Measurements from ENCODE around the gene TNFRSF14.
"Not testable (repeated sequence)": the region's sequence is repeated elsewhere in the genome, so short reads cannot be mapped to it uniquely, and the experiment has no call there.

Gene TNFRSF14

DNA sequence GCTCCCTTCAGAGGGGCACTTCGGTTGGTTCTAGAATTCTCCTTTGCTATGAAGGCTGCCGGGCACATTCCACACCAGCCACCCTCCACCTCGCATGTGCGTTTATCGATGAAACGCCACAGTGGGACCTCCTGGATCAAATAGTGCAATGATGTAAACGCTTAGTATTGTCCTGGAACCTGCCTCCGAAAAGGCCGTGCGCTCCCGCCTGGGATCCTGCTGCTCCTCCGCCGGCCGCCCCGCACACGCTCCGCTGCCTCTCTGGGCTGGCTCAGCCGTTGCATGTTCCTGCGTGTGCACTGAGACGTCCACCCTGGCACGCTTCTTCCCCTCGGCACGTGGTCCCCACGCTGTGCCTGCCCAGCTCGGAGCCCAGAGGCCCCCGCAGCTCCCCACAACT is 4.0 kb upstream of the TNFRSF14 start:
- Histone ChIP-seq H3K9ac (ENCODE audit: low read depth, low read length) (no peak overlapping the region), H3K9me3 (ENCODE audit: control insufficient read depth, insufficient read depth, low read length) (no peaks in the 10 kb centered on the region), H3K4me1 (ENCODE audit: control insufficient read depth, insufficient read depth, low read length) (no peaks in the 10 kb centered on the region), H3K4me3 (ENCODE audit: low read depth, low read length) (no peak overlapping the region), H3K27me3 (ENCODE audit: control insufficient read depth, insufficient read depth, low read length) (no peaks in the 10 kb centered on the region), H3K36me3 (ENCODE audit: control insufficient read depth, insufficient read depth, low read length) (no peaks in the 10 kb centered on the region)

- not testable (repeated sequence) for H3K4me1 ChIP-seq (ENCODE audit: control insufficient read depth, insufficient read depth, low read length); H3K27me3 ChIP-seq (ENCODE audit: control insufficient read depth, insufficient read depth, low read length); H3K4me3 ChIP-seq (ENCODE audit: low read depth, low read length); H3K9me3 ChIP-seq (ENCODE audit: control insufficient read depth, insufficient read depth, low read length); H3K9ac ChIP-seq (ENCODE audit: low read depth, low read length); H3K36me3 ChIP-seq (ENCODE audit: control insufficient read depth, insufficient read depth, low read length)
Measured at GRCh38 chr1:2553076-2553475, 3.1 kb upstream of the TNFRSF14 start.

GRCh38 chr1:2553871-2554620 is 2.1 kb upstream of the TNFRSF14 start:
- H3K4me1 ChIP-seq (ENCODE audit: control insufficient read depth, insufficient read depth, low read length) = no peaks in the 10 kb centered on the region
- no peak overlapping the region for H3K9ac ChIP-seq (ENCODE audit: low read depth, low read length)
- H3K4me3 ChIP-seq (ENCODE audit: low read depth, low read length) = no peak overlapping the region
- no peaks in the 10 kb centered on the region for H3K27me3 ChIP-seq (ENCODE audit: control insufficient read depth, insufficient read depth, low read length)
- H3K36me3 ChIP-seq (ENCODE audit: control insufficient read depth, insufficient read depth, low read length) = no peaks in the 10 kb centered on the region
- H3K9me3 ChIP-seq (ENCODE audit: control insufficient read depth, insufficient read depth, low read length) = no peaks in the 10 kb centered on the region

DNA sequence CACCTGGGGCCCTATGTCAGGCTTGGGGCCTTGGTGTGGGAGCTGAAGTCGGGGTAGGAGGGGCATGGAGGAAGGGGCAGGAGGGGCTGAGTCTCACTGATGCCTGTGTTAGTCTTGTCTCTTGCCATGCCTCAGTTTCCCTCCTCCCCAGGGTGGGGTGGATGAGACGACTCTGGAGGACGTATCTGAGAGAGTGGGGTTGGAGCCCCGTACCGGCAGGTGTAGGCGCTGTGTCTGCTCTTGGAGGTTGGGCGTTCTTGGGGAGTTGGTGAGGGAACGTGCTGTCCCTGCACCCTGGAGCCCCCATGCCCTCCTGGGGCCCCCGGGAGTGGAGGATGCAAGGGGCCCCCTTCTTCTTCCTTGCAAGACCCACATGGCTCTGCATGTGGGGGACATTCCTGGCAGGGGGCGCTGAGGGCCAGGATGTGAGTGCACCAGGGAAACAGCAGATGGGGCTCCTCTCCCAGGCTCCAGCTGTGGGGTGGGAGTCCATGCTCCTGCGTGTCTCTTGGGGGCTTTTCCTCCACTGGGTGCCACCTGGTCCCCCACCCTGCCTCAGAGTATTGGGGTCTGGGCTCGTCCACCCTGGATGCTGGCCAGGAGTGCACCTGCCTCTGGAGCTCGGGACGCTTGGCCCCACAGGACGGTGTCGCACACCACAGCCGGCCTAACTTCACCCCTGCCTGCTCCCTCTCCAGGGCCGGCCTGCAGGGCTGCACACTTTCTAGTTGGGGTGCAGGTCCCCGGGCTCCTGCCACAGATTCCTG is 1.4 kb upstream of the TNFRSF14 start:
- Histone ChIP-seq H3K27me3 (ENCODE audit: control insufficient read depth, insufficient read depth, low read length) (no peaks in the 10 kb centered on the region), H3K4me3 (ENCODE audit: low read depth, low read length) (no peak overlapping the region), H3K36me3 (ENCODE audit: control insufficient read depth, insufficient read depth, low read length) (no peaks in the 10 kb centered on the region), H3K9ac (ENCODE audit: low read depth, low read length) (no peak overlapping the region), H3K4me1 (ENCODE audit: control insufficient read depth, insufficient read depth, low read length) (no peaks in the 10 kb centered on the region), H3K9me3 (ENCODE audit: control insufficient read depth, insufficient read depth, low read length) (no peaks in the 10 kb centered on the region)

DNA sequence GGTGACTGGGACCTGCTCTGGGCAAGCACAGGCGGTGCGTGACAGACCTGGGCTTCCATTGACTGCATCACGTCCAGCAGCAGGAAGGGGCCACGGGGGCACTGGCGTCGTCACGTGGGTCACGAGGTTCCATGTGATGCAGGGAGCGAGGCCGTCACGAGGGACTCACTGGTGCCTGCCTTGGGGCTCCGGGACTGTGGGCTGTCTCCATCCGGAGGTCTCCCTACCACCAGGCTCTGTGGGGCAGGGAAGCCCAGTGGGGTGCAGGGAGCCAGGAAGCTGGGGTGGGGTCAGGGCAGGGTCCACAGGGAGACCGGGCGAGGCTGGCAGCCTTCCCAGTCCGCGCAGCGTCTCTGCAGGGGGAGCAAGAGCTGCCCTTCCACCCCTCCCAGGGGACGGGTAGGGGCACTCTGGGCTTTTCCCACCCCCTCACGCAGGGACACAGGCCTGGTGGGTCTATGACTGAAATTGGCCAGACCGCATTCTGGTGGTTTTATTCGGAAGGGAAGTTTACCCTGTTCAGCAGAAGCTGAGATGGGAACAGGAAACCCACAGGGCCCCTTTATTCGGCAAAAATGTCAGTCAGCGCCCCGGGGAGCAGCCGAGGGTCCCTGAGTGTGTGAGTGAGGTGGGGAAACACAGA is 416 bp upstream of the TNFRSF14 start:
- no peaks in the 10 kb centered on the region for H3K9me3 ChIP-seq (ENCODE audit: control insufficient read depth, insufficient read depth, low read length)
- no peaks in the 10 kb centered on the region for H3K36me3 ChIP-seq (ENCODE audit: control insufficient read depth, insufficient read depth, low read length)
- no peaks in the 10 kb centered on the region for H3K27me3 ChIP-seq (ENCODE audit: control insufficient read depth, insufficient read depth, low read length)
- H3K4me3 ChIP-seq (ENCODE audit: low read depth, low read length) = no peak overlapping the region
- H3K9ac ChIP-seq (ENCODE audit: low read depth, low read length) = no peak overlapping the region
- H3K4me1 ChIP-seq (ENCODE audit: control insufficient read depth, insufficient read depth, low read length) = no peaks in the 10 kb centered on the region

- no peaks in the 10 kb centered on the region for H3K4me1 ChIP-seq (ENCODE audit: control insufficient read depth, insufficient read depth, low read length)
- H3K9me3 ChIP-seq (ENCODE audit: control insufficient read depth, insufficient read depth, low read length) = no peaks in the 10 kb centered on the region
- H3K27me3 ChIP-seq (ENCODE audit: control insufficient read depth, insufficient read depth, low read length) = no peaks in the 10 kb centered on the region
- no peak overlapping the region for H3K4me3 ChIP-seq (ENCODE audit: low read depth, low read length)
- H3K36me3 ChIP-seq (ENCODE audit: control insufficient read depth, insufficient read depth, low read length) = no peaks in the 10 kb centered on the region
- H3K9ac ChIP-seq (ENCODE audit: low read depth, low read length) = no peak overlapping the region
Measured at GRCh38 chr1:2556678-2557481, 709 bp downstream of the TNFRSF14 start.

DNA sequence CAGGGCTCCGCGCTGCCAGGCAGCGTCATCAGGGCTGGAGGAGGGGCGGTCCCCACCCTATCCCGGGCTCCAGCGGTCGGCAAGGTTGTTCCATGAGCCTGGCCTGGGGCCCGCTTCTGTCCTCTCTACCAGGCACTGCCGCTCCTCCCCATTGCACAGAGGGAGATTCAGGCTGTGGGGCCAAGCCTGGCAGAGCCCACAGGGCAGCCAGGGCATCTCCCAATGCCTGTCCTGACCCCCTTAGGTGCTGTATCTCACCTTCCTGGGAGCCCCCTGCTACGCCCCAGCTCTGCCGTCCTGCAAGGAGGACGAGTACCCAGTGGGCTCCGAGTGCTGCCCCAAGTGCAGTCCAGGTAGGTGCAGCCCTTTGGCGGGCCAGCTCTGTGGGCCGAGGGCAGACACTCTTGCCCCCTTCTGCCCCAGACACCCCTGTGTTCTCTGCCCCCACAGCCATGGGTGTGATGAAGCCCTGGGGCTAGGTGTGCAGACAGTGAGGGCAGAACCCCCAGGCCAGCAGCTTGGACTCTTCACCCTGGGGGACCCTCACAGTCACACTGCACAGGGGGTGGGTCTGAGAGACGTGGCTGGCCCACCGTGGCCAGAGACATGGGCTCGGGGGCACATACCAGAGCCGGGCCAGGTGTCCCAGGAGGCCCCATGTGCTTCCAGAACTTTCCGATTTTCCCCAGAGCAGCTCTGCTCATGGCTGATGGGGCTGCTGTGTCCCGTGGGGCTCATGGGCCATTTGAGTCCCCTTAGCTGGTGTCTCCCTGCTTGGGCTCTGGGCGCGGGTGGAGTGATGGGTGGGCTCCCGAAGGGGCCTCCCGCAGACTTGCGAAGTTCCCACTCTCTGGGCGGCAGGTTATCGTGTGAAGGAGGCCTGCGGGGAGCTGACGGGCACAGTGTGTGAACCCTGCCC is 1.6 kb downstream of the TNFRSF14 start:
- H3K4me3 ChIP-seq (ENCODE audit: low read depth, low read length) = no peak overlapping the region
- no peaks in the 10 kb centered on the region for H3K36me3 ChIP-seq (ENCODE audit: control insufficient read depth, insufficient read depth, low read length)
- H3K9ac ChIP-seq (ENCODE audit: low read depth, low read length) = no peak overlapping the region
- no peaks in the 10 kb centered on the region for H3K27me3 ChIP-seq (ENCODE audit: control insufficient read depth, insufficient read depth, low read length)
- no peaks in the 10 kb centered on the region for H3K4me1 ChIP-seq (ENCODE audit: control insufficient read depth, insufficient read depth, low read length)
- H3K9me3 ChIP-seq (ENCODE audit: control insufficient read depth, insufficient read depth, low read length) = no peaks in the 10 kb centered on the region

GRCh38 chr1:2558420-2558819 is 2.2 kb downstream of the TNFRSF14 start:
- Histone ChIP-seq H3K9ac (ENCODE audit: low read depth, low read length) (no peak overlapping the region), H3K27me3 (ENCODE audit: control insufficient read depth, insufficient read depth, low read length) (no peaks in the 10 kb centered on the region), H3K4me1 (ENCODE audit: control insufficient read depth, insufficient read depth, low read length) (no peaks in the 10 kb centered on the region), H3K9me3 (ENCODE audit: control insufficient read depth, insufficient read depth, low read length) (no peaks in the 10 kb centered on the region), H3K4me3 (ENCODE audit: low read depth, low read length) (no peak overlapping the region), H3K36me3 (ENCODE audit: control insufficient read depth, insufficient read depth, low read length) (no peaks in the 10 kb centered on the region)

DNA sequence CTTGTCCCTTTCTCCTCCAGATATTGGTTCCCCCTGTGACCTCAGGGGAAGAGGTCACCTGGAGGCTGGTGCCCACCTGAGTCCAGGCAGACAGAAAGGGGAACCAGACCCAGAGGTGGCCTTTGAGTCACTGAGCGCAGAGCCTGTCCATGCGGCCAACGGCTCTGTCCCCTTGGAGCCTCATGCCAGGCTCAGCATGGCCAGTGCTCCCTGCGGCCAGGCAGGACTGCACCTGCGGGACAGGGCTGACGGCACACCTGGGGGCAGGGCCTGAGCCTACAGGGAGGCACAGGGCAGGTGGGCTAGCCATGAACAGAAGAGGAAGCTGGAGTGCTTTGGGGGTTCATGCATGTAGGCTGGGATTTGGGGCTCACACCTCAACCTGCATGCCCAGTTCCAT is 2.7 kb downstream of the TNFRSF14 start:
- H3K4me1 ChIP-seq (ENCODE audit: control insufficient read depth, insufficient read depth, low read length) = no peaks in the 10 kb centered on the region
- H3K4me3 ChIP-seq (ENCODE audit: low read depth, low read length) = no peak overlapping the region
- no peak overlapping the region for H3K9ac ChIP-seq (ENCODE audit: low read depth, low read length)
- no peaks in the 10 kb centered on the region for H3K9me3 ChIP-seq (ENCODE audit: control insufficient read depth, insufficient read depth, low read length)
- H3K27me3 ChIP-seq (ENCODE audit: control insufficient read depth, insufficient read depth, low read length) = no peaks in the 10 kb centered on the region
- H3K36me3 ChIP-seq (ENCODE audit: control insufficient read depth, insufficient read depth, low read length) = no peaks in the 10 kb centered on the region

- no peaks in the 10 kb centered on the region for H3K36me3 ChIP-seq (ENCODE audit: control insufficient read depth, insufficient read depth, low read length)
- no peaks in the 10 kb centered on the region for H3K27me3 ChIP-seq (ENCODE audit: control insufficient read depth, insufficient read depth, low read length)
- H3K9me3 ChIP-seq (ENCODE audit: control insufficient read depth, insufficient read depth, low read length) = no peaks in the 10 kb centered on the region
- H3K9ac ChIP-seq (ENCODE audit: low read depth, low read length) = no peak overlapping the region
- no peak overlapping the region for H3K4me3 ChIP-seq (ENCODE audit: low read depth, low read length)
- H3K4me1 ChIP-seq (ENCODE audit: control insufficient read depth, insufficient read depth, low read length) = no peaks in the 10 kb centered on the region
Measured at GRCh38 chr1:2559509-2560298, 3.5 kb downstream of the TNFRSF14 start.

All from iPS-15b (cell line).